Measurements from ENCODE around the gene APOD. TPM values are rescaled to one million over a fixed set of nuclear protein-coding genes. Genes with fewer than 3 reads are reported as not detected.
"Not testable (repeated sequence)": the region's sequence is repeated elsewhere in the genome, so short reads cannot be mapped to it uniquely, and the experiment has no call there.

The APOD gene
- total and polyA plus RNA-seq, 2 donors from 2014 or later: 12.9 to 24.4 TPM

- Histone ChIP-seq H3K27me3 (ENCODE audit: control insufficient read depth, insufficient read depth, low read length) (no peaks in the 10 kb centered on the region), H3K27ac (ENCODE audit: low read depth in 2 of 2, low read length in 2 of 2) (no peak overlapping the region), H3K4me1 (ENCODE audit: control insufficient read depth in 2 of 3, insufficient read depth in 2 of 3, low read depth in 1 of 3, low read length in 3 of 3) (peaks cover 0 to 6% (median 0%) of the 10 kb centered on the region in 3 donors), H3K9me3 (ENCODE audit: control insufficient read depth in 2 of 3, insufficient read depth in 1 of 3, low read length in 3 of 3) (no peaks in the 10 kb centered on the region), H3K4me3 (ENCODE audit: low read length in 3 of 3) (peak overlapping the region in 1 of 3 donors; percentile 33), H3K9ac (ENCODE audit: low read length in 3 of 3) (no peak overlapping the region), H3K36me3 (ENCODE audit: control insufficient read depth in 2 of 3, insufficient read depth in 3 of 3, low read length in 3 of 3) (no peaks in the 10 kb centered on the region)
- no peak for FAIRE-seq
- no peak for DNase-seq
- TF ChIP-seq, protein P1, sequence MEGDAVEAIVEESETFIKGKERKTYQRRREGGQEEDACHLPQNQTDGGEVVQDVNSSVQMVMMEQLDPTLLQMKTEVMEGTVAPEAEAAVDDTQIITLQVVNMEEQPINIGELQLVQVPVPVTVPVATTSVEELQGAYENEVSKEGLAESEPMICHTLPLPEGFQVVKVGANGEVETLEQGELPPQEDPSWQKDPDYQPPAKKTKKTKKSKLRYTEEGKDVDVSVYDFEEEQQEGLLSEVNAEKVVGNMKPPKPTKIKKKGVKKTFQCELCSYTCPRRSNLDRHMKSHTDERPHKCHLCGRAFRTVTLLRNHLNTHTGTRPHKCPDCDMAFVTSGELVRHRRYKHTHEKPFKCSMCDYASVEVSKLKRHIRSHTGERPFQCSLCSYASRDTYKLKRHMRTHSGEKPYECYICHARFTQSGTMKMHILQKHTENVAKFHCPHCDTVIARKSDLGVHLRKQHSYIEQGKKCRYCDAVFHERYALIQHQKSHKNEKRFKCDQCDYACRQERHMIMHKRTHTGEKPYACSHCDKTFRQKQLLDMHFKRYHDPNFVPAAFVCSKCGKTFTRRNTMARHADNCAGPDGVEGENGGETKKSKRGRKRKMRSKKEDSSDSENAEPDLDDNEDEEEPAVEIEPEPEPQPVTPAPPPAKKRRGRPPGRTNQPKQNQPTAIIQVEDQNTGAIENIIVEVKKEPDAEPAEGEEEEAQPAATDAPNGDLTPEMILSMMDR (IDR thresholded peaks at IDR 0.05; ENCODE audit: borderline replicate concordance, extremely low read depth, insufficient read depth): no peak
- intact Hi-C loops (cut with DNase I): no loop called here
These were observed 32.9 kb upstream of the APOD start for GRCh38 chr3:195616681-195617080.

- intact Hi-C loops (cut with DNase I); H3K27me3 ChIP-seq (ENCODE audit: control insufficient read depth, insufficient read depth, low read length); H3K27ac ChIP-seq (ENCODE audit: low read depth in 2 of 2, low read length in 2 of 2); H3K36me3 ChIP-seq (ENCODE audit: control insufficient read depth in 2 of 3, insufficient read depth in 3 of 3, low read length in 3 of 3); DNase-seq; H3K9me3 ChIP-seq (ENCODE audit: control insufficient read depth in 2 of 3, insufficient read depth in 1 of 3, low read length in 3 of 3); FAIRE-seq; H3K4me1 ChIP-seq (ENCODE audit: control insufficient read depth in 2 of 3, insufficient read depth in 2 of 3, low read depth in 1 of 3, low read length in 3 of 3); H3K9ac ChIP-seq (ENCODE audit: low read length in 3 of 3): not testable (repeated sequence)
- H3K4me3 ChIP-seq (ENCODE audit: low read length in 3 of 3): peak overlapping the region in 1 of 3 donors; percentile 33
These were observed 32.3 kb upstream of the APOD start for GRCh38 chr3:195615952-195616537.

- FAIRE-seq; H3K36me3 ChIP-seq (ENCODE audit: control insufficient read depth in 2 of 3, insufficient read depth in 3 of 3, low read length in 3 of 3); H3K27ac ChIP-seq (ENCODE audit: low read depth in 2 of 2, low read length in 2 of 2); H3K27me3 ChIP-seq (ENCODE audit: control insufficient read depth, insufficient read depth, low read length); H3K9ac ChIP-seq (ENCODE audit: low read length in 3 of 3); intact Hi-C loops (cut with DNase I); H3K9me3 ChIP-seq (ENCODE audit: control insufficient read depth in 2 of 3, insufficient read depth in 1 of 3, low read length in 3 of 3); H3K4me3 ChIP-seq (ENCODE audit: low read length in 3 of 3); H3K4me1 ChIP-seq (ENCODE audit: control insufficient read depth in 2 of 3, insufficient read depth in 2 of 3, low read depth in 1 of 3, low read length in 3 of 3): not testable (repeated sequence)
- peak in 3 of 5 donors; percentile 49 to 76 (median 59) for DNase-seq
These were observed 31.1 kb upstream of the APOD start for GRCh38 chr3:195614672-195615504.

- Histone ChIP-seq H3K4me3 (ENCODE audit: low read length in 3 of 3) (no peak overlapping the region), H3K9ac (ENCODE audit: low read length in 3 of 3) (no peak overlapping the region), H3K9me3 (ENCODE audit: control insufficient read depth in 2 of 3, insufficient read depth in 1 of 3, low read length in 3 of 3) (no peaks in the 10 kb centered on the region), H3K27me3 (ENCODE audit: control insufficient read depth, insufficient read depth, low read length) (no peaks in the 10 kb centered on the region), H3K36me3 (ENCODE audit: control insufficient read depth in 2 of 3, insufficient read depth in 3 of 3, low read length in 3 of 3) (no peaks in the 10 kb centered on the region), H3K27ac (ENCODE audit: low read depth in 2 of 2, low read length in 2 of 2) (no peak overlapping the region), H3K4me1 (ENCODE audit: control insufficient read depth in 2 of 3, insufficient read depth in 2 of 3, low read depth in 1 of 3, low read length in 3 of 3) (peaks cover 0 to 9% (median 0%) of the 10 kb centered on the region in 3 donors)
- intact Hi-C loops (cut with DNase I): no loop called here
- no peak for DNase-seq
- TF ChIP-seq, protein P1 (IDR thresholded peaks at IDR 0.05; ENCODE audit: borderline replicate concordance, extremely low read depth, insufficient read depth): no peak
- no peak for FAIRE-seq
These were observed 29.8 kb upstream of the APOD start for GRCh38 chr3:195613468-195614069.

Measured in kidney (tissue), 14 donors.